Esophagus muscularis mucosa (tissue), 4 donors: ENCODE results near the gene PPP1R16B. TPM values are rescaled to one million over a fixed set of nuclear protein-coding genes. Genes with fewer than 3 reads are reported as not detected.

Experiments
- DNase-seq: peaks from one replicate; pipeline ENCODE4 v3.0.0-alpha.2; 2017; ENCODE audit errors: extremely low spot score
- H3K27ac ChIP-seq, 4 donors: fragments of 200-600 bp; sonication (generic); replicated peaks in 1 of 4; 1 replicate in 3 of 4; 2 replicates in 1 of 4; pipeline ENCODE4 v1.5.1; 2016 to 2019; ENCODE audit warnings: mild to moderate bottlenecking in 1 of 4
- H3K27me3 ChIP-seq, 4 donors: fragments of 200-600 bp; sonication (generic); one replicate each; pipeline versions ENCODE4 v1.5.1 to v1.6.0; 2016 to 2019
- H3K36me3 ChIP-seq, 4 donors: fragments of 200-600 bp; sonication (generic); one replicate each; pipeline ENCODE4 v1.5.1; 2016 to 2019
- H3K4me1 ChIP-seq, 4 donors: fragments of 200-600 bp; sonication (generic); one replicate each; pipeline ENCODE4 v1.5.1; 2016 to 2019
- H3K4me3 ChIP-seq, 4 donors: fragments of 200-600 bp; sonication (generic); 1 replicate in 2 of 4; 2 replicates in 2 of 4; pipeline ENCODE4 v1.5.1; 2016 to 2019; ENCODE audit warnings: mild to moderate bottlenecking in 4 of 4, moderate library complexity in 1 of 4
- H3K9me3 ChIP-seq, 4 donors: fragments of 200-600 bp; sonication (generic); 1 replicate in 3 of 4; 2 replicates in 1 of 4; pipeline ENCODE4 v1.5.1; 2016 to 2019
- EP300 ChIP-seq: sonication (generic); formaldehyde crosslinking; IDR thresholded peaks from one replicate; pipeline ENCODE4 v1.6.1; 2017; ENCODE audit warnings: antibody characterized with exemption
- POLR2A ChIP-seq: fragments of 450-650 bp; IDR thresholded peaks from one replicate; pipeline ENCODE4 v1.6.1; 2017; ENCODE audit warnings: antibody characterized with exemption, moderate library complexity, mild to moderate bottlenecking, low read depth
- POLR2AphosphoS5 ChIP-seq, 2 donors: sonication (generic); formaldehyde crosslinking; IDR thresholded peaks; one replicate each; pipeline ENCODE4 v1.6.1; 2017; ENCODE audit warnings: antibody characterized with exemption in 2 of 2
- WGBS: methylation state at CpG from one replicate; pipeline ENCODE4 v1.1.5; 2018; 5-methylcytosine and 5-hydroxymethylcytosine counted together
- intact Hi-C: fragments of 100-400 bp; cut with DNase I; formaldehyde crosslinking; loops from one replicate; pipeline ENCODE4 v1.15.1; 2023
- total RNA-seq, 4 donors: library from RNA; depleted of rRNA; stranded (reverse); fragments of >200 nt; gene quantifications; one replicate each; pipeline versions ENCODE4 v1.1.0 to v1.2.1, GENCODE V29; 2016
- TF ChIP-seq, protein P1 (sequence below), 3 experiments: fragments of 200-600 bp in 2 of 3; fragments of 450-650 bp in 1 of 3; sonication (generic) in 2 of 3; IDR thresholded peaks; one replicate each; pipeline ENCODE4 v1.5.1; 2017 to 2019; ENCODE audit warnings: antibody characterized with exemption in 3 of 3, mild to moderate bottlenecking in 2 of 3, moderate library complexity in 1 of 3

The PPP1R16B gene
- total RNA-seq, 4 donors from 2014 or later = 3.7 to 12.1 (median 6.8) TPM

- Histone ChIP-seq H3K4me3 (no peak overlapping the region), H3K4me1 (peaks cover 3 to 11% (median 7%) of the 10 kb centered on the region in 4 donors), H3K36me3 (no peaks in the 10 kb centered on the region), H3K27ac (no peak overlapping the region), H3K9me3 (no peaks in the 10 kb centered on the region), H3K27me3 (peaks cover 0 to 62% (median under 1%) of the 10 kb centered on the region in 4 donors)
- intact Hi-C loops = no loop called here
- DNase-seq = no peak
- WGBS = 79% methylated on average over 2 of the region's 2 CpGs
- no peak for TF ChIP-seq POLR2AphosphoS5 (IDR thresholded peaks at IDR 0.05)
These were observed 83.6 kb downstream of the PPP1R16B start for GRCh38 chr20:38889050-38889449.

DNA sequence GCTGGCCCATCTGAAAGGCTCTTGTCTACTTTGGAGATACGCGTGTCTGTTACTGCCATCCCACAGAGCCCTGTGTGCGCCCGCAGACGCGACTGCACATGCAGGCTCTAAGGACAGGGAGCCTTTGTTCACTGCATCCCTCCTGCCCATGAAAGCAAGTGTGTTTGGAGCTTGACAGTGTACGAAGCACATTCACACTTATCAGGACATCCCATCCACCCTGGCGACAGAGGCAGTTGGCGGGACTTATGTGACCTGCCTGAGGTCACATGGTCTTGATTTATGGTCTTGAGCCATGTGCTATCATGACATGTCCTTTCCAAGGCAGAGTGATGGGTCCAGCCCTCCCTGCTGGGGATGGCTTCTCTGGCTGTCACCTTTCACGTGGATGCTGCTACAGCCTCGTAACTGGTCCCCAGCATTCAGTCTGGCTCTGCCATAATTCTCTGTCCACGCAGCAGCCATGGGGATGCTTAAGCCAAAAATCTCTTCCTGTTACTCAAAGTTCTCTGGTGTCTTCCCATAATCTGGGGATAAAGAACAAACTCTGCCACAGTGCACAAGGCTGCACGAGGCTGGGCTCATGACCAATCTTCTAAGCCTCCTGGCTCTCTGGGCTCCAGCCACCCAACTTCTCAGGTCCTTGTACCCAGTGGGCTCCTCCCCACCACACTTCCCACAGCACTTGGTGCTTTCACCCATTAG, 84.4 kb downstream of the PPP1R16B start:
- WGBS = 69% methylated on average over 10 of the region's 13 CpGs
- intact Hi-C loops = loop anchor here (5.0 kb wide), 1 partner anchor 243 kb away; no protein-coding TSS in a partner anchor
- TF ChIP-seq POLR2A (no peak), POLR2AphosphoS5 (IDR thresholded peaks at IDR 0.05) (no peak), EP300 (no peak)
- TF ChIP-seq, protein P1, sequence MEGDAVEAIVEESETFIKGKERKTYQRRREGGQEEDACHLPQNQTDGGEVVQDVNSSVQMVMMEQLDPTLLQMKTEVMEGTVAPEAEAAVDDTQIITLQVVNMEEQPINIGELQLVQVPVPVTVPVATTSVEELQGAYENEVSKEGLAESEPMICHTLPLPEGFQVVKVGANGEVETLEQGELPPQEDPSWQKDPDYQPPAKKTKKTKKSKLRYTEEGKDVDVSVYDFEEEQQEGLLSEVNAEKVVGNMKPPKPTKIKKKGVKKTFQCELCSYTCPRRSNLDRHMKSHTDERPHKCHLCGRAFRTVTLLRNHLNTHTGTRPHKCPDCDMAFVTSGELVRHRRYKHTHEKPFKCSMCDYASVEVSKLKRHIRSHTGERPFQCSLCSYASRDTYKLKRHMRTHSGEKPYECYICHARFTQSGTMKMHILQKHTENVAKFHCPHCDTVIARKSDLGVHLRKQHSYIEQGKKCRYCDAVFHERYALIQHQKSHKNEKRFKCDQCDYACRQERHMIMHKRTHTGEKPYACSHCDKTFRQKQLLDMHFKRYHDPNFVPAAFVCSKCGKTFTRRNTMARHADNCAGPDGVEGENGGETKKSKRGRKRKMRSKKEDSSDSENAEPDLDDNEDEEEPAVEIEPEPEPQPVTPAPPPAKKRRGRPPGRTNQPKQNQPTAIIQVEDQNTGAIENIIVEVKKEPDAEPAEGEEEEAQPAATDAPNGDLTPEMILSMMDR (IDR thresholded peaks at IDR 0.05) = no peak

DNA sequence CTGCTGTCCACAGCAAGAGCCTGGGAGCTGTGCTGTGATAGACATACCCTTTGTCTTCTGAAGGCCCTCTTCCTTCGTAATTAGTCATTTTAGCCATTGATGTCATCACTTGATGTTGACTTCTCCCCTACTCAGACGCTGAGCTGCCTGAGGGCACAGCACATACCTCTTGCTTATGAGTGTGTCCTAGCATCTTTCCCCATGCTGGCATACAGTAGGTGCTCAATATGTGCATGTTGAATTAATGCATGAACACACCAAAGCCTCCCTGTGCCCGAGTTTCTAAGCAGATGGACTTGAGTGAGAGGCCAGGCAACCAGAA, 85.0 kb downstream of the PPP1R16B start:
- Histone ChIP-seq H3K36me3 (no peaks in the 10 kb centered on the region), H3K27ac (no peak overlapping the region), H3K27me3 (peaks cover 0 to 59% (median 2%) of the 10 kb centered on the region in 4 donors), H3K4me1 (peaks cover 5 to 13% (median 12%) of the 10 kb centered on the region in 4 donors), H3K9me3 (no peaks in the 10 kb centered on the region), H3K4me3 (no peak overlapping the region)
- no peak for DNase-seq
- 79% methylated on average over 3 of the region's 3 CpGs for WGBS
- intact Hi-C loops = loop anchor here (5.0 kb wide), 1 partner anchor 243 kb away; no protein-coding TSS in a partner anchor
- TF ChIP-seq, protein P1 (IDR thresholded peaks at IDR 0.05) = no peak
- no peak for TF ChIP-seq POLR2A
- TF ChIP-seq POLR2AphosphoS5 (IDR thresholded peaks at IDR 0.05) = no peak
- TF ChIP-seq EP300 = no peak

More for the DNA sequence above, 84.4 kb downstream of the PPP1R16B start:
- H3K36me3 ChIP-seq = no peaks in the 10 kb centered on the region
- H3K9me3 ChIP-seq = no peaks in the 10 kb centered on the region
- no peak overlapping the region for H3K4me3 ChIP-seq
- peaks cover 0 to 63% (median 2%) of the 10 kb centered on the region in 4 donors for H3K27me3 ChIP-seq
- no peak for DNase-seq
- peaks cover 5 to 13% (median 12%) of the 10 kb centered on the region in 4 donors for H3K4me1 ChIP-seq
- no peak overlapping the region for H3K27ac ChIP-seq

- Histone ChIP-seq H3K36me3 (peaks cover 0 to under 1% (median 0%) of the 10 kb centered on the region in 4 donors), H3K27me3 (peaks cover 0 to 45% (median 2%) of the 10 kb centered on the region in 4 donors), H3K9me3 (no peaks in the 10 kb centered on the region), H3K4me1 (peaks cover 5 to 13% (median 12%) of the 10 kb centered on the region in 4 donors), H3K4me3 (no peak overlapping the region), H3K27ac (no peak overlapping the region)
- WGBS = 78% methylated on average over 11 of the region's 11 CpGs
- intact Hi-C loops = loop anchor here (5.0 kb wide), 1 partner anchor 245 kb away; no protein-coding TSS in a partner anchor
- DNase-seq = no peak
- TF ChIP-seq, protein P1 (IDR thresholded peaks at IDR 0.05) = no peak
- TF ChIP-seq POLR2A (no peak), EP300 (no peak), POLR2AphosphoS5 (IDR thresholded peaks at IDR 0.05) (no peak)
These were observed 86.8 kb downstream of the PPP1R16B start for GRCh38 chr20:38892091-38892981.
